Stimulated activated CD8-positive, alpha-beta memory T cell treated with anti-CD3 and anti-CD28 coated beads, Interleukin-2, amount 100 ng/mL, for 1 hour (primary cell): Measurements from ENCODE around the gene ID2.

ENCODE experiments used
- DNase-seq, 2 donors: peaks; one replicate each; pipeline ENCODE4 v3.0.0-alpha.2; 2020; ENCODE audit warnings: low read depth in 2 of 2

ID2 gene, protein sequence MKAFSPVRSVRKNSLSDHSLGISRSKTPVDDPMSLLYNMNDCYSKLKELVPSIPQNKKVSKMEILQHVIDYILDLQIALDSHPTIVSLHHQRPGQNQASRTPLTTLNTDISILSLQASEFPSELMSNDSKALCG

DNA sequence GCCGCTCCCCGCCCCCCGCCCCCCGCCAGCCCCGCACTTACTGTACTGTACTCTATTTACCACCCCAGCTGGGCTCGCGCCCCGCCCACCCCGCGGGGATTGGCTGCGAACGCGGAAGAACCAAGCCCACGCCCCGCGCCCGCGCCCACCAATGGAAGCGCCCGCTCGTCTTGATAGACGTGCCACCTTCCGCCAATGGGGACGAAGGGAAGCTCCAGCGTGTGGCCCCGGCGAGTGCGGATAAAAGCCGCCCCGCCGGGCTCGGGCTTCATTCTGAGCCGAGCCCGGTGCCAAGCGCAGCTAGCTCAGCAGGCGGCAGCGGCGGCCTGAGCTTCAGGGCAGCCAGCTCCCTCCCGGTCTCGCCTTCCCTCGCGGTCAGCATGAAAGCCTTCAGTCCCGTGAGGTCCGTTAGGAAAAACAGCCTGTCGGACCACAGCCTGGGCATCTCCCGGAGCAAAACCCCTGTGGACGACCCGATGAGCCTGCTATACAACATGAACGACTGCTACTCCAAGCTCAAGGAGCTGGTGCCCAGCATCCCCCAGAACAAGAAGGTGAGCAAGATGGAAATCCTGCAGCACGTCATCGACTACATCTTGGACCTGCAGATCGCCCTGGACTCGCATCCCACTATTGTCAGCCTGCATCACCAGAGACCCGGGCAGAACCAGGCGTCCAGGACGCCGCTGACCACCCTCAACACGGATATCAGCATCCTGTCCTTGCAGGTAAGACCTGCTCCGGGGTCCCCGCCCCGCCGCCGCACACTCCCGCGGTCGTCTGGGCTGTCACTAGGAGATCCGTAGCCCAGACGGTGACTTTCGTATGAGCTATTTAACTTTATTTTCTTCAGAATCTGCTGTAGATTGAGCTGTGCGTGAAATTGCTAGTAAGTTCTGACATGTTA lies at the start of gene ID2:
Gene ID2 (plus strand): TSS at position 271 of the 907 bp plus-strand sequence. CDS start 110 bp downstream, at position 381.
- DNase-seq = peak; percentile 97

DNA sequence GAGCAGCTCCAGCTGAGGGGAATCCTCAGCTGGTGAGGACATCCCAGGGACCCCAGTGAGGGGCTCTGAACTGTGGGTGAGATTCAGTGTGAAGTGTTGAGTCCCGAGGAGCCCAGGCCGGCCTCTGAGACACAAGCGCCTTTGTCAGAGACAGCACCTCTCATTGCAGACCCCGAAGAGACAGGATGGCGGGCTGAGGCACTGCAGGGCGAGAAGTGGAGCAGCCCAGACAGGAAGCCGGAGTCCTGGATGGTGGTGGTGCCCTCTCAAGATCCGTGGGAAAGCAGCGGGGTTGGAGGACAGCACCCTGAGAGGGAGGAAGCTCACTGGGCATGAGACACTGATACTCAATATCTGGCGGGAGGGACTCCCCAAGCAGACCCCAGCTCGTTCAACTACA lies 49.1 kb upstream of the ID2 start:
- DNase-seq = no peak

DNA sequence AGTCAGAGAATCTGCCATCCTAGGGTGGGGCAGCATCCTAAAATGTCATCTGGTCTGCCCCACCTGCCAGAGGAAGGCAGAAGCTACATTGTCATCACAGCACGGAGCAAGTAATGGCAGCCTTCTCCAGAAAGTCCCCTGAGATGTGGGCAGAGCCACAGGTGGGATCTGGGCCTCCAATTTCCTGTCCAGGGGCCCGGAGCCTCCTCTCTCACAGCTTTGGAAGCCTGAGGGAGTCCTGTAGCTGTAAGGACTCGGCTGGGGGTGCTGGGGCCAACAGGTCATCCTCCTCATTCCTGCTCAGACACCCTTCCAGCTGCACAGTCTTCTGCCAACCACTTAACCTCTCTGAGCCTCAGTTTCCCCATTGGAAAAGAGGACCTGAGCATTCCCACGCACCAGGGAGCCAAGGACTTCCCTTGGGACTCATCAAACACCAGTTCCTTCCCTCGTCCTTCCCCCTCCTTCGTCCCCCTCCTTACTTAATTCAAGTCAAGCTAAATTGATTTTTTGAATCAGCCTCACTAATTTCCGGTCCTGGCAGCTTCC lies 48.6 kb upstream of the ID2 start:
- no peak for DNase-seq

DNA sequence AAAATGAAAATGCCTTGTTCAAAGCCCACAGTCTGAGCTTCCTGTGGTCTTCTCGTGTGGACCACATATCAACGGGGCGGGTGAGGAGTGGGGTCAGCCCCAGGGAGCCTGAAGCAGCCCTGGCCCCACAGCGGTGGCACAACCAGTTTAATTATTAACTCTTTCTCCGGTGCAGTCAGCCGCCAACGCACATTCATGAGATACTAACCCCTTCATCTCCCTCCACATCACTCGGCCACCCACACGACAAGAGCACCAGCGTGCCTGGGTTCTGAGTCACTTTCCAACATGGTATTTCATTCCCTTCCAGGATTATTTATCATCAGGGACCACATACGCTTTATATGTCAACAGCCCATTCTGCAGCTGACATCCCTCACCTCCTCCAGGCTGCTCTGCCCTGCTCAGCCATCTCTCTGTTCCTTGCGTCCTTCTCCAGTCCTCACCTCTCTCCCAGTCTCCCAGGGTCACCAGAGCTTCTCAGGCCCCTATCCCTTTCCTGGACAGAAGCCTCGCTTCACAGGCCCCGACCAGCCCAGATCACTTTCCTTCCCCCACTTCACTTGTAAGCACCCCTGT lies 48.0 kb upstream of the ID2 start:
- no peak for DNase-seq

DNA sequence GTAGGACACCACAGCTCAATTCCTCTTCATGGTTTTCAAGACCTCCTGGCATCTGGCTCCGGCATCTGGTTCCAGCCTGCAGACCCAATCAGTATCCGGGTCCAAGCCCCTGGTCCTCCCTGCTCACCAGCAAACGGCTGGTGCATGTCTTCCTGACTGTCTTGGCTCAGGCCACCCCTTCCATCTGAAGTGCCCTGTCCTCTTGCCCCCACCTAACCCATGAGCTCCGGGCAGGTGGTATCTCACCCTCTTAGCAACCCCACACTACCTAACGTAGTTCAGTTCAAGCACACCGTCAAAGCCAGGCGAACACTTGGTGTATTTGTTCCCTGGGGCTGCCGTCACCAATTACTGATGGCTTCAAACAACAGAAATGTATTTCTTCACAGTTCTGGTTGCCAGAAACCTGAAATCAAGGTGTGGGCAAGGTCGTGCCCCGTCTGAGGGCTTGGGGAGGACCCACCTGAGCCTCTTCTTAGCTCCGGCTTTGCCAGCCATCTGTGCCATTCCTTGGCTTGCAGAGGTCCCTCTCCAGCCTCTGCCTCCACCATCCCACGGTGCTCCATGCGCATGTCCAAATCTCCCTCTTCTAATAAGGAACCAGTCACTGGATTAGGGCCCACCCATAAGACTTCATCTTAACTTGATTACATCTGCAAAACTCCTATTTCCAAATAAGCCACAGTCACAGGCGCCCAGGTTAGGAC lies 47.2 kb upstream of the ID2 start:
- DNase-seq = no peak

DNA sequence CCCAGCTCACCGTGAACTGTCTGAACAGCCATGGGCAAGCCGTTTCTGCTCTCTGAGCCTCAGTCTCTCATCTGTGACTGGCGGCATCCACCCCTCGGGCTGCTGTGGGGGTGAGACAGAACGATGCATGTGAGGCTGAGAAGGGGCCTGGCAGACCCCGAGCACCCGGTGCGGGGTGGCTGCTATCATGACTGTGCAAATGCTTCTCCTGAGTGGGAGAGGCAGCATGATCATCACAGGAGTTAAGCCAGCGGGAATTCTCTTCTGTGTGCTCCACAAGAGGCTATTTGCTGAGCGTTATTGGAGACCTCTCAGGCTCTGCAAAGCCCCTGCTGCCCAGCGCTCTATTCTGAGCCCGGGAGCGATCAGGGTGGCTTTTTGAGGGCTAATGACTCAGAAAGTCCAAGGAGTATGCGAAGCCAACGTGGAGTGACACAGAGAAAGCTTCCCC lies 45.8 kb upstream of the ID2 start:
- no peak for DNase-seq

DNA sequence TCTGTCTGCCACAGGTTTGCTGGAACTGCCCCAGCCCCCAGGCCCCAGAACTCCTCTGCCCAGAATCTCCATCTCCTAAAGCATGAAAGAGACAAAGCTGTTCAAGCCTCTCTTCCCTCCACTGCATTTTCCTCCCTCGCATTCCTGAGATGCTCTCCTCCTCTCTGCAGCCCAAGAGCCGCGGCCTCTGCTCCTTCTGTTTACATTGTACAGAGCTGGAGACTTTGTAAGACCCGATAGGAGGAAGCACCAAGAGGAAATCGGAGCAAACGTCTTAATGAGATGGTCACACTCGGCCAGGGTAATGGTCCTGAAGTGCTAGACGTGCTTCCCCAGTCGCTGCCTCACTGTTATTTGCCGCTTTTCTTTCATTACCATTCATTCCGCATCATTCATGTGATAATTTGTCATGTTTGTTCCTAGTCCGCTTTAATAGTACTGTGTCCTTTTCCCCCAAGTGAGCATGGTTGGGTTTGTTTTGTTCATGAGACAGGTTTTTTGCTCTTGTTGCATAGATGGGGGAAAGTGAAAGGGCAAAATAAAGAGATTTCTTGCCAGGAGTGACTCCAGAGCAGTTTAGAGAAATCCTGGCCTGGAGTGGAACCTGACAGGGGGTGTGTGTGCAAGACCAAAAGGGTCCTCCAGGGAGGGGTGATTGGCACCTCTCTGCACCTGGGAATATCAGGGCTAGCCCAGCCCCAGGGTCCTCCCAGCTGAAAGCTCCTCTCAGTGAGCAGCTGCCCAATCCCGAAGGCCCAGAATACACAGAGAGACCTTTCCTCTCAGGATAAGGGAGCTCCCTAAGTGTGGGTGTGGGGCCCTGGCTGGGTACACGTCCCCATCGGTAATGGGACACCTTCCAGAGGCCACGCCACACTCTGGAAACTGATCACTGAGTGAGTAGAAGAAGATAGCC lies 44.9 kb upstream of the ID2 start:
- no peak for DNase-seq

DNA sequence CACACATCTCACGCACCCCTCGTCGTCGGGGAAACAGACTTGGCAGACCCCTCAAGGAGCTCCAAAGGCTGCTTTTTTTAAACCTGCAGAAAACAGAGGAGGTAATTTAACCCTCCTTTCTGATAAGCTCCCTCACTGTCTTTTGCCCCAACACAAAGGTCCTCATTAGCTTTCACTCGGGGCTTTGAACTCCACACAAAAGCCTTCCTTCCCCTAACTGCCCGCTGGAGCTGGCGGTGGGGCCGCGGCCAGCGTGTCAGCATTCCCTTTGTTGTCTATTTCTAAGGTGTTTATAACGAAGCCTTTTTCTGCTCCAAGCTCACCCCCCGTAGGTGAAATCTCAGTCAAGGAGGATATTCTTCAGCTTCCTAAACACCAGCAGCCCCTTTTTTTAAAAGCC lies 43.5 kb upstream of the ID2 start:
- no peak for DNase-seq

DNA sequence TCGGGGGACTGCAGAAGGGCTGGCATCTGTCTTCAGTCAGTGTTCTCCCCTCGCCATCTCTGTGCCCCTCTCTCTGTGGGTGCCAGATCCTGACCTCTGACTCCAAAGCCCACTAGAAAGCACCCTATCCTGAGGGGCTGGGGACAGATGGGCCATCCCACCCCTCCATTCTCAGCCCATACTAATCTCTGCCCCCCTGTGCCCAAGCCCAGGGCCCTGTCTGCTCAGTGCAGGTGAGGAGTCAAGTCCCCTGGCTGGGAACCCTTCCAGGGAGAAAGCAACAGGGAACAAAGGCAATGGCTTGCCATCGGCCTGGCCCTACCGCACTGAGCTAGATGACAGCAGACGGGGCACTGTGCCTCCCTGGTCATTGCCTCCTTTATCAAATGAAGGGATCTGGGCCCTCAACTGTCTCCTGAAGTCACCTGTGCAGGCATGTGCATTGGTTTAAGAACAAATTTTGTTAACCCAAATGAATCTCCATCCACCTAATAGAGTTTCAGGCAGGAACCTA lies 42.7 kb upstream of the ID2 start:
- no peak for DNase-seq

DNA sequence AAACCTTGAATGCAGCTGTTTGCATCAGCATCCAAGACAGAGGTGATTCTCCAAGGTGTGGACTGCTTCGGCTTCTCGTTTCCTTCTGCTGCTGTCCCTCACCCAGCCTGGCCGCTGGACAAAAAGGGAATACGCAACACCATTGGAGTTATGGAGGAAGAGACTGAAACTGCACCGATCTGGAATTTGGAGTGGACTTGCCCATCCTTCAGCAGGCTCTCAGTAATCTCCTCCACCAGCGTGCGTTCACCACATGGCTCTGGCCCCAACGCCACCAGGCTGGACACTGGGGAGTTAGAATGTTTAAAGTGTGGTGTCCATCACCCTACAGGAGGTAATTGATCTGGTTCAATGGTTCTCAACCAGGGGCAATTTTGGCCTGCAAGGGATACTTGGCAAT lies 41.4 kb upstream of the ID2 start:
- DNase-seq = no peak

DNA sequence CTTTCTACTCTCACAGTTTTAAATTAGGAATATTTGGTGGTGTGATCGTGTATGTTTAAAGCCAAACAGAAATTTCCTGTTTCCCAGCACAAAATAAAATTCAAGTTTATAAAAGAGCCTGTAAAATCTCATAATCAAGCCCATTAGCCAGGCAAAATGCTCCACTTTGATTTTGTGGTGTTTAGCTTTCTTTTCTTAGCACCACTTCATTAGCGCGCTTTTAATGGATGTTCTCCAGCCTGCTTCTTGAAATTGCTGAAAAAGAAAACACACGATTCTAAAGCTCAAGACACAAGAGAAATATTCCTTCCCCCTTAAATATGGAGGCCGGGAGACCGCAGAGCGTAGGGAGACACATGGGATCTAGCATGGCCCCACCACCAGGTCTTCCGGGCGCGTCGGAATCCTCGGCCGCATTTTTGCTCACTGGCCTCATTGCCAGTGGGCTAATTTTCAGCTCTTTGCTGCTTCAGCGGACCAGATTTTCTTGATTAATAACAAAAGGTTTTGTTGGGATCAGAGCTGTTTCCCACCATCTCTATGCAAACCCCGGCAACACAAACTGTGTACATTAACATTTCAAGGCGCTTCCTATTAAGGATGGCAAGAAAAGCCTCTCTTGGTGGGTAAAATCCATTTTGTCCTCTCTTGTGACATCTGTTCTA lies 40.4 kb upstream of the ID2 start:
- DNase-seq = no peak

DNA sequence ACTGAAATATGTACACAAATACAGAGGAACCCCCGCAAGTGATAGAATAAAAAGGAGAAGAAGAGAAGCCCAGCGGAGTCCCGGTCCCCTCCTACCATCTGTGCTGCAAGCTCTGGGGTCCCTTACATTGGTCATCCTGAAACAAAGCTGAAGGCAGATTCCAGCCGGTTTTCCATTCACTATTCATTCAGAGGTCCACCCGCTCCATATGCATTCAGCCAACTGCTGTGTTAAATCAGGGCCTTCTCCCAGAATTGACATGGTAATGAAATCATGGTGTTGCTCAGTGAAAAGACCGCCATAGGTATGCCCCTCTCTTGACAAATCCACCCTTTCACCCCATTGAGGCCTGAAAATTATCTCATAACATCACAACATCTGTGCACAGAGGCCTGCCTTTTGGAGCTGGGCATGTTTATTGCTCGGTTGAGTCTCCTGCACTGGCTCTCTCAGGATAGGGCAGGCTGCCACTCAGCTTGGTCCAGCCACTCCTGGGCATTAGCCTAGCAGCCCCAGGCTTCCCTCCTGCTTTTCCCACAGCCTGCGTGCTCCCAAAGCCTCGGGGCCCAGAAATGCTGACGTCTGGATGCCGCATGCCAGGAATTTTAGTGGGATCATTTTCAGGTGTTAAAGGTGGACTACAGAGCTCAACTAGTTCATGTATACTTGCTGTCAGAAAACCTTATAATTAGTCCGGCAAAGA lies 39.3 kb upstream of the ID2 start:
- DNase-seq = no peak

DNA sequence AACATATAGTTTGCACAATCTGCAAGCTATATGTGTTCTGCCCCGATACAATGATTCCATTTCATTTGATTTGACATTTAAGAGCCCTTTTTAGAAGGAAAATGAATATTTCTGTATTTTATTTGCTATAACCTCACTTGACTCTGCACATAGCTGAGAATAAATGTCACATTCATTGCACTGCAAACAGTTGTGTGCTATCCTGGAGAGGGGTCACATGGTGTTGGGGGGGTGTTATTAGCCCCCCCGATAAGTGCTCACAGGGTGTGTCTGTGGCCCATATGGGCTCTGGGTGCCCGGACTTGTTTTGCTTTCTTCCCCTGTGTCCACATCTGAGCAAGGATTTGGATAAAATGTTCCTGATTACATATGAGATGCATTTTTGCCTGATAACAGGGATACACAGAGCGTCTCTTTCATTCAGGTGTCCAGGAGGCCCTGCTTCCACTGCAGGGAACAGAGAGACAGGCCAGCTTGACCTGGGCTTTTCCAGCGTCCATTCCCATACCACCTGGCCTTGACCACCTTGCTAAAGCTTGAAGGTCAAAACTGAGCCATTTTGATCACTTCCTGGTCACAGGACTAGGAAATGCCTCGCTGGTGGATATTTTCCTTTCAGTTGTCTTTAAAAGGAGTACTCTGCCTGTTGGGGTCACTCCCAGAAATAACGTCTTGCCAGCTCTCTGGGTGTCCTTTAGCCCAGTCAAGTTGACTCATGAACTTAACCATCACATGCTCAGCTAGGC lies 38.4 kb upstream of the ID2 start:
- no peak for DNase-seq

DNA sequence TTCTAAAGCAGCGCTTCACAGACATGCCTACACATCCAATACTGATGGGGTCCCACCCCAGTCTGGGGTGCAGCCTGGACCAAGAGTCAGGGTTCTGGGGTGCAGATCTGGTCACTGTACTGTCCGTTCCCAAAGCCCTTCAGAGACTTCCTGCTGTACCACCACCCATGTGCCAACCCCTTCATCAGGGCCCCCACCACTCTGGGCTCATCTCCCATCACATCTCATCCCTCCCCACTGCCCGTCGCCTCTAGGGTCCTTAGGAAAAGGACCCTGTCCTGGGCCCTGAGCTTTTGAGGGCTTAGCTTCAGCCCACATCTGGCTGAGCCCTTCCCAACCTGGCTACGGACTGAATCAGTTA lies 37.9 kb upstream of the ID2 start:
- DNase-seq = no peak

DNA sequence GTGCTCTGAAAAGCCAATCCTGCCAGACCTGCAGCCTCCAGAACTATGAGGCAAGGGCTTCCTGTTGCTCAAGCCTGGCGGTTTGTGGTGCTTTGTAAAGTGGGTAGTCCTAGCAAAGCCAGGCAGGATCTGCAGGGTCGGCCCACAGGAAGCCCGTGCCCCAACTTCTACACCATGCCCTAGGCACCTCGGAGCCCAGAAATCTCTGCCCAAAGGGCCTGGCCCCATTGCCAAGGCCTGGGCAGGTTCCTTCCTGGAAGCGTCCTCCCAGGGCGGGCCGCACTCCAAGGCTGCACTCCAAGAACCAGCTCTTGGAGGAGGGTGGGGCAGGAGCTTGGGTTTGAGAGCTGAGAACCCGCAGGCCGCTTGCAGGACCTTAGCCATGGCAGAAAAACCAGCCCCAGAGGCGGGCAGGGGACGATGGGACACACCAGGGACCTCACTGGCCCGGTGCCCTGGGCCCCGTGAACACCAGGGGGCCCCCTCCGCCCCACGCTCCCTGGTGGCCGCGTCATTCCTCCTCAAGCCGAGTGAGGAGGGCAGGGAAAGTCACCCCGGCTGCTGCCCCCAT lies 37.2 kb upstream of the ID2 start:
- no peak for DNase-seq

DNA sequence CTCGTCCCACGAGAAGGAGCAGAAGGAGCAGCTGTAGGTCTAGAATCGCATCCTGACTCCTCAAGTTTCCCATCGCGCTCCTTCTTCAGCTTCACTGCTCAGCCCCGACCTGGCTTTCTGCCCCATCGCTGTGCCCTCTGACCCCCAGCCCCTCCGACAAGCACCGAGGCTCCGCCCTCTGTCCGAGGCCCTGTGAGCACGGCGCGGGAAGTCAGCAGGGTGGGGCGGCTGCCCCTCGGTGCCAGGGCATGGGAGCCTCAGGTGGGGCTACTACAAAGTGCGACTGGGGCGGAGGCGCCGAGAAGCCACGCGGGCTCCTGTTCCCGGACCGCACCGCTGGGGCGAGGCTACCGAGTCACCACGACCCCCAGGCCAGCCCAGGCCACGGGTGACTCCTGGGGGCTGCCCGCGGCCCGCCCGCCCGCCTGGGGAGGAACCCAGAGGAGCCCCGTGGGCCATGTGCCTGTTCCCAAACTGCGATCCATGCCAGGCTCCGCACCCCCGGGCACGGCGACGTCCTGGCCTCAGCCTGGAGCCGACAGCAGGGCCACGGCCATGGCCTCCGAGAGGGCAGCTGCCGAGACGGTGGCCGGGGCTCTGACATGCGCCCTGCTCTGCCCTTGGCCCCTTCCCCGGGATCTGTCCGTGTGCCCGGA lies 36.6 kb upstream of the ID2 start:
- no peak for DNase-seq

DNA sequence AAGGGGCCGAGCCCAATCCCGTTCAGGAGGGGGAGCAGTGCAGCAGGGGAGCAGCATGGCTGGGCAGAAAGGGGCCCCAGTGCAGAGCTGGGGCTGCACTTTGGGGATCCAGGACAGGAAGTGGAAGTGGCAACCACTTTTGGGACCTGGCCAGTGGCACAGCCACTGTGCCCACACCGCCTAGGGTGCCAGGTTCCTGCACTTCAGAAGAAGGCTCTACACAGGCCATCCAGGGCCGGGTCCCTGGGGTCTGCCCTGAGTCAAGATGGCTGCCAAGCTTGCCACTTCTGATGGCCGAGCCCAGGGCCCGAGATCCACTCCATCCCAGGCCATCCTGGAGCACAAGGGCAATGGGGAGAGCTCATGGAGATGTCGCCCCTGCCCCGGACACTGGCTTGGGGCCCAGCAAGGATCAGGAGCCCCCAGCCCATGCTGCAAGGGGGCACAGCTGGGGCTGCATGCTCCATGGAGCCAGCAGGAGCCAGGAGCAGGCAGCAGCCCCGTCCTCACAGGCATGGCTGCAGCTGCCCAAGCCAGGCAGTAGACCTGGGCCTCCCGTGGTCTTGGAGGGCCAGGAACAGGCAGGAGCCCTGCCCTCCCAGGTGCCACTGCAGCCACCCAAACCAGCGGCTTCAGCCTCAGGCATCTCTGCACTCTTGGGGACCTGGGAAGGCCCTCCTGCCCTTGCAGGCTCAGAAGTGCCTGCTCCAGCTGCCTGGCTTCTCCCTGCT lies 35.0 kb upstream of the ID2 start:
- no peak for DNase-seq
